HEK293 (cell line): ENCODE data around the gene DACT2.

ENCODE experiments used
- CTCF ChIA-PET: fragments of 350-600 bp; formaldehyde crosslinking; extraction: SDS; loops from one replicate; lab custom pipeline; 2021; ENCODE audit warnings: antibody characterized with exemption; lab: Yijun Ruan, JAX
- POLR2A ChIA-PET: fragments of 300-600 bp; formaldehyde crosslinking; extraction: SDS; loops from one replicate; lab custom pipeline; 2020; ENCODE audit warnings: antibody characterized with exemption, inconsistent platforms; lab: Yijun Ruan, JAX
- H3K27ac ChIP-seq: fragments of 200-500 bp; sonication (Bioruptor generic); 2 replicates; pipeline ENCODE4 v1.5.1; 2014; ENCODE audit warnings: low read depth, low read length, control low read depth, inconsistent platforms; ENCODE audit errors: extremely low read depth
- H3K36me3 ChIP-seq, 2 experiments: fragments of 200-500 bp in 1 of 2; sonication (Bioruptor generic) in 1 of 2; 1 replicate in 1 of 2; 2 replicates in 1 of 2; pipeline ENCODE4 v1.5.1; 2014 to 2017; ENCODE audit warnings: inconsistent platforms in 2 of 2, low read length in 2 of 2; ENCODE audit not compliant: control insufficient read depth in 2 of 2, insufficient read depth in 1 of 2
- H3K4me1 ChIP-seq: fragments of 200-500 bp; sonication (Bioruptor generic); 2 replicates; pipeline ENCODE4 v1.5.1; 2014; ENCODE audit warnings: mild to moderate bottlenecking, low read length, inconsistent platforms; ENCODE audit not compliant: control insufficient read depth, insufficient read depth
- H3K4me3 ChIP-seq: 2 replicates; pipeline ENCODE4 v1.5.1; 2011; ENCODE audit warnings: low read depth, mild to moderate bottlenecking, control low read depth, low read length, moderate library complexity
- H3K9me3 ChIP-seq: fragments of 200-500 bp; sonication (Bioruptor generic); 2 replicates; pipeline ENCODE4 v1.5.1; 2014; ENCODE audit warnings: low read depth, low read length, inconsistent platforms; ENCODE audit not compliant: control insufficient read depth, insufficient read depth
- GFI1B ChIP-seq: fragments of 450-650 bp; formaldehyde crosslinking; IDR thresholded peaks from 2 replicates; pipeline ENCODE4 v1.5.1; 2016; ENCODE audit warnings: missing biosample characterization, missing genetic modification characterization
- PRDM2 ChIP-seq: fragments of 450-650 bp; formaldehyde crosslinking; IDR thresholded peaks from 2 replicates; pipeline ENCODE4 v1.5.1; 2016; ENCODE audit warnings: missing biosample characterization, missing genetic modification characterization, borderline replicate concordance
- PRDM4 ChIP-seq: fragments of 450-650 bp; formaldehyde crosslinking; IDR thresholded peaks from 2 replicates; pipeline ENCODE4 v1.5.1; 2017; ENCODE audit warnings: missing biosample characterization, missing genetic modification characterization
- YY1 ChIP-seq: fragments of 450-650 bp; formaldehyde crosslinking; IDR thresholded peaks from 2 replicates; pipeline ENCODE4 v1.5.1; 2018; ENCODE audit warnings: missing biosample characterization, missing genetic modification characterization
- ZBTB49 ChIP-seq: fragments of 450-650 bp; formaldehyde crosslinking; IDR thresholded peaks from 2 replicates; pipeline ENCODE4 v1.5.1; 2016; ENCODE audit warnings: missing biosample characterization, missing genetic modification characterization, low read depth
- ZEB2 ChIP-seq: fragments of 450-650 bp; formaldehyde crosslinking; IDR thresholded peaks from 2 replicates; pipeline ENCODE4 v1.5.1; 2016; ENCODE audit warnings: missing biosample characterization, missing genetic modification characterization
- ZFP3 ChIP-seq: fragments of 450-650 bp; formaldehyde crosslinking; IDR thresholded peaks from 2 replicates; pipeline ENCODE4 v1.5.1; 2016; ENCODE audit warnings: low read depth, missing biosample characterization, missing genetic modification characterization
- ZNF138 ChIP-seq: fragments of 450-650 bp; formaldehyde crosslinking; IDR thresholded peaks from 2 replicates; pipeline ENCODE4 v1.5.1; 2016; ENCODE audit warnings: missing biosample characterization, missing genetic modification characterization, borderline replicate concordance
- ZNF175 ChIP-seq: fragments of 450-650 bp; formaldehyde crosslinking; IDR thresholded peaks from 2 replicates; pipeline ENCODE4 v1.5.1; 2016; ENCODE audit warnings: missing biosample characterization, missing genetic modification characterization
- ZNF223 ChIP-seq: fragments of 450-650 bp; formaldehyde crosslinking; IDR thresholded peaks from 2 replicates; pipeline ENCODE4 v1.5.1; 2016; ENCODE audit warnings: missing biosample characterization, missing genetic modification characterization
- ZNF354C ChIP-seq: fragments of 450-650 bp; formaldehyde crosslinking; IDR thresholded peaks from 2 replicates; pipeline ENCODE4 v1.5.1; 2016; ENCODE audit warnings: missing biosample characterization, missing genetic modification characterization, low read depth, borderline replicate concordance
- ZNF426 ChIP-seq: fragments of 450-650 bp; formaldehyde crosslinking; IDR thresholded peaks from 2 replicates; pipeline ENCODE4 v1.5.1; 2017; ENCODE audit warnings: missing biosample characterization, missing genetic modification characterization, mild to moderate bottlenecking, inconsistent platforms, moderate library complexity
- ZNF571 ChIP-seq: fragments of 450-650 bp; formaldehyde crosslinking; IDR thresholded peaks from 2 replicates; pipeline ENCODE4 v1.5.0; 2017; ENCODE audit warnings: missing biosample characterization, missing genetic modification characterization
- ZNF704 ChIP-seq: fragments of 450-650 bp; formaldehyde crosslinking; IDR thresholded peaks from 2 replicates; pipeline ENCODE4 v1.5.1; 2016; ENCODE audit warnings: missing biosample characterization, missing genetic modification characterization
- ZSCAN23 ChIP-seq: fragments of 450-650 bp; formaldehyde crosslinking; IDR thresholded peaks from 2 replicates; pipeline ENCODE4 v1.5.1; 2016; ENCODE audit warnings: missing biosample characterization, missing genetic modification characterization
- ZSCAN5A ChIP-seq: fragments of 450-650 bp; formaldehyde crosslinking; IDR thresholded peaks from 2 replicates; pipeline ENCODE4 v1.5.1; 2016; ENCODE audit warnings: missing biosample characterization, missing genetic modification characterization

Gene DACT2

GRCh38 chr6:168285456-168285855 lies 34.1 kb downstream of the DACT2 start:
- no peak overlapping the region for H3K27ac ChIP-seq
- H3K36me3 ChIP-seq, result no peaks in the 10 kb centered on the region
- ChIA-PET CTCF (interaction anchor here (0.6 kb wide), 1 partner anchor 109 kb away, joined by 3 read pairs; no protein-coding TSS in a partner anchor), POLR2A (no interaction called here)
- no peaks in the 10 kb centered on the region for H3K9me3 ChIP-seq
- TF ChIP-seq GFI1B (tag by site-specific recombination), result no peak
- TF ChIP-seq ZBTB49 (tag by site-specific recombination), result no peak
- TF ChIP-seq ZFP3 (tag by site-specific recombination), result no peak
- TF ChIP-seq YY1 (tag by site-specific recombination), result no peak
- no peak for TF ChIP-seq ZEB2 (tag by site-specific recombination)
- TF ChIP-seq ZNF138 (tag by site-specific recombination), result no peak
- TF ChIP-seq ZNF426 (tag by site-specific recombination), result no peak
- no peaks in the 10 kb centered on the region for H3K4me1 ChIP-seq
- H3K4me3 ChIP-seq, result no peak overlapping the region

GRCh38 chr6:168284187-168284586 lies 35.4 kb downstream of the DACT2 start:
- H3K27ac ChIP-seq, result no peak overlapping the region
- no peaks in the 10 kb centered on the region for H3K9me3 ChIP-seq
- POLR2A ChIA-PET, result no interaction called here
- TF ChIP-seq PRDM4, result no peak
- TF ChIP-seq ZNF175 (tag by site-specific recombination), result no peak
- TF ChIP-seq ZNF354C (tag by site-specific recombination), result no peak
- TF ChIP-seq ZBTB49 (tag by site-specific recombination), result no peak
- TF ChIP-seq ZNF704 (tag by site-specific recombination), result no peak
- H3K4me3 ChIP-seq, result no peak overlapping the region
- H3K4me1 ChIP-seq, result no peaks in the 10 kb centered on the region
- no peaks in the 10 kb centered on the region for H3K36me3 ChIP-seq
- CTCF ChIA-PET, result no interaction called here

GRCh38 chr6:168283686-168284025 lies 35.9 kb downstream of the DACT2 start:
- no peak overlapping the region for H3K27ac ChIP-seq
- ChIA-PET POLR2A (no interaction called here), CTCF (no interaction called here)
- no peaks in the 10 kb centered on the region for H3K9me3 ChIP-seq
- no peaks in the 10 kb centered on the region for H3K36me3 ChIP-seq
- H3K4me1 ChIP-seq, result no peaks in the 10 kb centered on the region
- H3K4me3 ChIP-seq, result no peak overlapping the region
- TF ChIP-seq ZNF571 (tag by site-specific recombination) (no peak), PRDM2 (tag by site-specific recombination) (no peak), ZSCAN5A (tag by site-specific recombination) (no peak), ZSCAN23 (tag by site-specific recombination) (no peak), ZNF223 (tag by site-specific recombination) (no peak)
